OCI-LY7 (cell line): ENCODE data around the gene BPTF. TPM values are rescaled to one million over a fixed set of nuclear protein-coding genes. Genes with fewer than 3 reads are reported as not detected.
"Not testable (repeated sequence)": the region's sequence is repeated elsewhere in the genome, so short reads cannot be mapped to it uniquely, and the experiment has no call there.

Experiments
- BruUV-seq: library from RNA; stranded (reverse); fragments of 400-500 nt; replicated peaks from 2 replicates; lab custom pipeline; 2021; lab: Mats Ljungman, UMichigan
- CTCF ChIA-PET: fragments of 300-600 bp; sonication (Branson Sonifier 250); formaldehyde crosslinking; loops from one replicate; lab custom pipeline; 2022; ENCODE audit warnings: antibody characterized with exemption; ENCODE audit not compliant: unreplicated experiment; lab: Charles Lee
- POLR2A ChIA-PET: fragments of 300-600 bp; sonication (Branson Sonifier 250); formaldehyde crosslinking; loops from one replicate; lab custom pipeline; 2022; ENCODE audit warnings: antibody characterized with exemption; lab: Charles Lee
- DNase-seq: peaks from one replicate; pipeline ENCODE4 v3.0.0-alpha.2; 2015; ENCODE audit warnings: low spot score
- H2AFZ ChIP-seq: fragments of 200-600 bp; sonication (generic), shearing (Covaris generic); 2 replicates; pipeline ENCODE4 v1.6.1; 2014; ENCODE audit warnings: mild to moderate bottlenecking, antibody characterized with exemption, low read length, moderate library complexity
- H3K27ac ChIP-seq: fragments of 200-600 bp; sonication (generic); 2 replicates; pipeline ENCODE4 v1.5.1; 2014; ENCODE audit warnings: mixed run types, low read depth, mild to moderate bottlenecking, moderate library complexity, low read length, inconsistent platforms; ENCODE audit not compliant: poor library complexity, severe bottlenecking
- H3K36me3 ChIP-seq: fragments of 200-600 bp; sonication (generic); 2 replicates; pipeline ENCODE4 v1.6.1; 2014; ENCODE audit warnings: mild to moderate bottlenecking, antibody characterized with exemption, low read length, moderate library complexity, mixed read lengths; ENCODE audit not compliant: insufficient read depth
- H3K4me1 ChIP-seq: fragments of 200-600 bp; sonication (generic); 2 replicates; pipeline ENCODE4 v1.5.1; 2014; ENCODE audit warnings: mild to moderate bottlenecking, low read length; ENCODE audit not compliant: insufficient read depth, poor library complexity, severe bottlenecking
- H3K4me2 ChIP-seq: fragments of 200-600 bp; sonication (generic); 2 replicates; pipeline ENCODE4 v1.6.1; 2014; ENCODE audit warnings: mild to moderate bottlenecking, low read length
- H3K4me3 ChIP-seq: fragments of 200-600 bp; sonication (generic); 2 replicates; pipeline ENCODE4 v1.5.1; 2014; ENCODE audit warnings: mild to moderate bottlenecking, low read depth, low read length; ENCODE audit not compliant: poor library complexity, severe bottlenecking
- H3K79me2 ChIP-seq: fragments of 200-600 bp; sonication (generic); 2 replicates; pipeline ENCODE4 v1.6.1; 2016; ENCODE audit warnings: low read depth, mild to moderate bottlenecking, low read length, moderate library complexity, mixed read lengths; ENCODE audit not compliant: insufficient read depth
- H3K9me2 ChIP-seq: fragments of 200-600 bp; sonication (generic); 2 replicates; pipeline ENCODE4 v1.6.1; 2016; ENCODE audit warnings: mild to moderate bottlenecking, low read length, mixed read lengths; ENCODE audit not compliant: insufficient read depth
- H3K9me3 ChIP-seq: fragments of 200-600 bp; sonication (generic); 2 replicates; pipeline ENCODE4 v1.6.1; 2014; ENCODE audit warnings: mild to moderate bottlenecking, mixed run types, low read length, mixed read lengths
- H4K20me1 ChIP-seq: fragments of 200-600 bp; sonication (generic); 2 replicates; pipeline ENCODE4 v1.6.1; 2014; ENCODE audit warnings: mild to moderate bottlenecking, antibody characterized with exemption, low read length, moderate library complexity, mixed read lengths; ENCODE audit not compliant: insufficient read depth
- EZH2phosphoT487 ChIP-seq: fragments of 200-600 bp; sonication (generic); IDR thresholded peaks from 2 replicates; pipeline ENCODE4 v1.6.1; 2018; ENCODE audit warnings: low read depth, borderline replicate concordance, mild to moderate bottlenecking, mixed run types, antibody characterized with exemption, low read length, moderate library complexity, mixed read lengths
- intact Hi-C: fragments of 100-400 bp; cut with micrococcal nuclease; formaldehyde crosslinking; loops from one replicate; pipeline ENCODE4 v1.10.0; 2022; ENCODE audit not compliant: unreplicated experiment
- total RNA-seq, 2 experiments: library from RNA; depleted of rRNA in 1 of 2; stranded (reverse); fragments of >200 nt in 1 of 2; shearing (Covaris generic) in 1 of 2; gene quantifications; 2 replicates each; pipeline ENCODE4 v1.2.3, GENCODE V29; 2014 to 2022
- TF ChIP-seq, protein P1 (sequence below): fragments of 200-600 bp; sonication (generic); conservative IDR thresholded peaks from 2 replicates; pipeline ENCODE4 v1.5.1; 2014; ENCODE audit warnings: mild to moderate bottlenecking, antibody characterized with exemption, low read length, moderate library complexity, mixed read lengths

BPTF gene
- total RNA-seq, 2 experiments from 2014 or later = 104 to 212 TPM

- H3K79me2 ChIP-seq = no peaks in the 10 kb centered on the region
- H3K9me3 ChIP-seq = no peaks in the 10 kb centered on the region
- ChIA-PET POLR2A (interaction anchor here (0.6 to 1.5 kb wide), 6 partner anchors 8 to 520 kb away, joined by 3 to 9 read pairs (median 4); no protein-coding TSS in a partner anchor), CTCF (interaction anchor here (0.6 to 0.7 kb wide), 2 partner anchors 17 to 1500 kb away, joined by 3 read pairs; no protein-coding TSS in a partner anchor)
- TSS peak; percentile 78 for BruUV-seq
- peaks cover 27% of the 10 kb centered on the region for H3K4me1 ChIP-seq
- intact Hi-C loops = loop anchor here (2.0 kb wide), 2 partner anchors 14 to 296 kb away; partner anchors contain the start of genes ARSG and SLC16A6
- H3K4me2 ChIP-seq = peak overlapping the region; percentile 77
- H3K9me2 ChIP-seq = no peaks in the 10 kb centered on the region
- H2AFZ ChIP-seq = peak overlapping the region; percentile 1; the same call in 1 of the 2 replicates
- H3K4me3 ChIP-seq = peak overlapping the region; percentile 95
- peak; percentile 12 for DNase-seq
- no peaks in the 10 kb centered on the region for H4K20me1 ChIP-seq
- TF ChIP-seq, protein P1, sequence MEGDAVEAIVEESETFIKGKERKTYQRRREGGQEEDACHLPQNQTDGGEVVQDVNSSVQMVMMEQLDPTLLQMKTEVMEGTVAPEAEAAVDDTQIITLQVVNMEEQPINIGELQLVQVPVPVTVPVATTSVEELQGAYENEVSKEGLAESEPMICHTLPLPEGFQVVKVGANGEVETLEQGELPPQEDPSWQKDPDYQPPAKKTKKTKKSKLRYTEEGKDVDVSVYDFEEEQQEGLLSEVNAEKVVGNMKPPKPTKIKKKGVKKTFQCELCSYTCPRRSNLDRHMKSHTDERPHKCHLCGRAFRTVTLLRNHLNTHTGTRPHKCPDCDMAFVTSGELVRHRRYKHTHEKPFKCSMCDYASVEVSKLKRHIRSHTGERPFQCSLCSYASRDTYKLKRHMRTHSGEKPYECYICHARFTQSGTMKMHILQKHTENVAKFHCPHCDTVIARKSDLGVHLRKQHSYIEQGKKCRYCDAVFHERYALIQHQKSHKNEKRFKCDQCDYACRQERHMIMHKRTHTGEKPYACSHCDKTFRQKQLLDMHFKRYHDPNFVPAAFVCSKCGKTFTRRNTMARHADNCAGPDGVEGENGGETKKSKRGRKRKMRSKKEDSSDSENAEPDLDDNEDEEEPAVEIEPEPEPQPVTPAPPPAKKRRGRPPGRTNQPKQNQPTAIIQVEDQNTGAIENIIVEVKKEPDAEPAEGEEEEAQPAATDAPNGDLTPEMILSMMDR = no peak
- no peak for TF ChIP-seq EZH2phosphoT487
- H3K27ac ChIP-seq = peak overlapping the region; percentile 16
- no peaks in the 10 kb centered on the region; the same call in 1 of the 2 replicates for H3K36me3 ChIP-seq
These were observed 169.7 kb downstream of the BPTF start for GRCh38 chr17:67994817-67995569.

DNA sequence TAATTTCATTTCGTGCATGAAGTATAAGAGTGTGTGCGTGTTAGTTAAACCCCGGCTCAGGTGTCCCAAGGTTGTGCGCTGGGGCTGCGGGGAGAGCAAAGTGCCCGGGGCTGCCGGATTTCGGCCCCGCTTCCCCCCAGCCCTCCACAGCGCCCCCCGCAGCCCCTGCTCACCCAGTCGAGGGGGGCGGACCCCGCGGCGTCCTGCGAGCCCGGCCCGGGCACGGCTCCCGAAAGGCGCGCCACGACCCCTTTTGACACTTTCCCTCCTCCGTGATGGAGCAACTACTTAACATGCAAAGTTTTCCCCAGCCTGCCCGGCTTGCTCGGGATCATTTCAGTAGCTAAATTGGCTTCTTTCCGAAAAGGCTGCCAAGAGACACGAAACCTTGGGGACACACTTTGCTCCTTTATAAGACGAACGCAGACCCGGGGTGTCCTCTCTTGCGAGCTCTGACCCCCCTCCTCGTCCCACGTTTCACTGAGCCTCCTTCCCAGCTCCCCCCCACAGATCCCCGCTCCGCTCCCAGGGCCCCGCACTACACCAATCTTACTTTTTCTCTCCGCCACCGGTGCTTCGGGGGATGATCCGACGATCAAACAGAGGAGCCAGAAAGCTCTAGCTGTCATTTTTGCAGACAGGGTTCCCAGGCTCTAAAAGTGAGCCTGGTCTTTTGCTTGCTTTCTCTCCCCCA is 170.4 kb downstream of the BPTF start:
- TF ChIP-seq EZH2phosphoT487 = no peak
- TF ChIP-seq, protein P1 = peak; percentile 73
- Histone ChIP-seq H3K27ac (no peak overlapping the region), H3K4me2 (peak overlapping the region; percentile 77), H3K9me2 (no peaks in the 10 kb centered on the region), H3K79me2 (no peaks in the 10 kb centered on the region), H3K9me3 (no peaks in the 10 kb centered on the region), H4K20me1 (no peaks in the 10 kb centered on the region), H2AFZ (peak overlapping the region; percentile 1; the same call in 1 of the 2 replicates), H3K4me1 (peaks cover 27% of the 10 kb centered on the region), H3K4me3 (peak overlapping the region; percentile 95), H3K36me3 (no peaks in the 10 kb centered on the region; the same call in 1 of the 2 replicates)
- DNase-seq = peak; percentile 49
- CTCF ChIA-PET = no interaction called here
- no TSS peak for BruUV-seq
- intact Hi-C loops = loop anchor here (2.0 kb wide), 2 partner anchors 13 to 295 kb away; partner anchors contain the start of genes ARSG and SLC16A6
- POLR2A ChIA-PET = interaction anchor here (0.6 to 1.5 kb wide), 3 partner anchors 7 to 240 kb away, joined by 3 to 9 read pairs (median 4); no protein-coding TSS in a partner anchor

DNA sequence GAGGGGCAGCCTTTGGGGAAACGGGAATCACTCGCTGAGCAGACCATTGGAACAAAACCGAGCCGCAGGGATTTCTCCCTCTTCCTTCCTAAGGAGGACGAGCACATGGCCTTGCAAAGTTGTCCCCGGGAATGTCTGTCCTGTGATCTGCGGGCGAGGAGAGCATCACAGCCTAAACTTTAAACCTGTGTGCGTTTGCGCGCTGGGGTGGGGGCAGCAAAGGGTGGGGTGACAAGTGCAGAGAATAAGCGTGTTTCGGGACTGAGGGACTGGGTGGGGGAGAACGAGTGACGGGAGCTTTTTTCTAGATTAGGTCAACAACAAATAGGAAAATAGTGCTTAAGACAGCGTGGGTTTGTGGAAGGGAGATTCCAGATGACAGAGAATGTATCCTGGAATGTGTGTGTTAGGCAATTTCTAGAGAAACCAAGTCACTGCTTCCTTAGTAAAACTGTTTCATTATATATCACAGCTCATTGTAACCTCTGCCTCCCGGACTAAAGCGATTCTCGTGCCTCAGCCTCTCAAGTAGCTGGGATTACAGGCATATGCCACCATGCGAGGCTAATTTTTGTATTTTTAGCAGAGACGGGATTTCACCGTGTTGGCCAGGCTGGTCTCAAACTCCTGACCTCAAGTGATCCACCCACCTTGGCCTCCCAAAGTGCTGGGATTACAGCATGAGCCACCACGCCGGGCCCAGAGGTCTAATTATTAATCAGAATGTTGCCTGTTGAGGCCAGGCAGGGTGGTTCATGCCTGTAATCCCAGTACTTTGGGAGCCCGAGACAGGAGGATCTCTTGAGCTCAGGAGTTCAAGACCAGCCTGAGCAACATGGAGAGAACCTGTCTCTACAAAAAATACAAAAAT is 171.2 kb downstream of the BPTF start, which contains the start of gene C17orf58:
TSS of gene C17orf58 (minus strand) at position 169 of the 871 bp plus-strand sequence. CDS start 271 bp downstream, outside the sequence.
- BruUV-seq, CTCF ChIA-PET: not testable (repeated sequence)

More for the DNA sequence above, 171.2 kb downstream of the BPTF start, which contains the start of gene C17orf58:
- H3K27ac ChIP-seq, H3K9me2 ChIP-seq, intact Hi-C loops, DNase-seq, H4K20me1 ChIP-seq, H3K79me2 ChIP-seq, H3K9me3 ChIP-seq, H3K36me3 ChIP-seq: not testable (repeated sequence)
- peak within 1 kb of the TSS; percentile 77 for H3K4me2 ChIP-seq
- peaks cover 27% of the 10 kb centered on the region for H3K4me1 ChIP-seq
- H2AFZ ChIP-seq = peak within 1 kb of the TSS; percentile 1; the same call in 1 of the 2 replicates
- POLR2A ChIA-PET = interaction anchor here (0.6 kb wide), 3 partner anchors 22 to 586 kb away, joined by 3 read pairs; no protein-coding TSS in a partner anchor
- H3K4me3 ChIP-seq = peak within 1 kb of the TSS; percentile 95
